ENCODE measurements around the gene MASP1.
A peak's percentile ranks its signal among the peaks of the same experiment; 100 is the strongest.

The MASP1 gene

GRCh38 chr3:187292631-187293515, 1.3 kb upstream of the MASP1 start:
- no peak for DNase-seq

- no peak for DNase-seq
Observed at GRCh38 chr3:187292181-187292580, 644 bp upstream of the MASP1 start.

DNA sequence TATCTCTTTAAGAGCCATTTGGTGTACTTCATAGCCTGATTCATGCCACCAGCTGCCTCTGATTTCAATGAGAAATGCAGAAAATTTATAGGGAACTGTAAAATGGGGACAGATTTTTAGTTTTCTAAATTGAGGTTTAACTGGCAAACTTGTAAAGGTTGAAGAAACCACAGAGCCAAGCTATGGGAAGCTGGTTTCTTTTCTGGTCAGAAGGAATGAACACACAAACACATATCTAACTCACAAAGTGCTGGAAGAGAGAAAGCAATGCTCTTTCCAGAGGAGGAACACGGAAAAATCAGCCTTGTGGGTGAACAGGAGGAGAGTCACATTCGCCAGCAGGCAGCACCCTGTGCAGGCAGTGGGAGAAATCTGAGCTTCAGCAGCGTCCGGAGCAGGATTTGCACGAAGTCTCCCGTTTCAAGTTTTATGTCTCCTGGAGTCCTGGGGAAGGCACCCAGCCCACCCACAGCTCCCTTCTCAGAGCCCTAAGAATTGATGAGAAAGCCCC, 481 bp downstream of the MASP1 start:
- no peak for DNase-seq

GRCh38 chr3:187290503-187290902, 1.0 kb downstream of the MASP1 start:
- no peak for DNase-seq

DNA sequence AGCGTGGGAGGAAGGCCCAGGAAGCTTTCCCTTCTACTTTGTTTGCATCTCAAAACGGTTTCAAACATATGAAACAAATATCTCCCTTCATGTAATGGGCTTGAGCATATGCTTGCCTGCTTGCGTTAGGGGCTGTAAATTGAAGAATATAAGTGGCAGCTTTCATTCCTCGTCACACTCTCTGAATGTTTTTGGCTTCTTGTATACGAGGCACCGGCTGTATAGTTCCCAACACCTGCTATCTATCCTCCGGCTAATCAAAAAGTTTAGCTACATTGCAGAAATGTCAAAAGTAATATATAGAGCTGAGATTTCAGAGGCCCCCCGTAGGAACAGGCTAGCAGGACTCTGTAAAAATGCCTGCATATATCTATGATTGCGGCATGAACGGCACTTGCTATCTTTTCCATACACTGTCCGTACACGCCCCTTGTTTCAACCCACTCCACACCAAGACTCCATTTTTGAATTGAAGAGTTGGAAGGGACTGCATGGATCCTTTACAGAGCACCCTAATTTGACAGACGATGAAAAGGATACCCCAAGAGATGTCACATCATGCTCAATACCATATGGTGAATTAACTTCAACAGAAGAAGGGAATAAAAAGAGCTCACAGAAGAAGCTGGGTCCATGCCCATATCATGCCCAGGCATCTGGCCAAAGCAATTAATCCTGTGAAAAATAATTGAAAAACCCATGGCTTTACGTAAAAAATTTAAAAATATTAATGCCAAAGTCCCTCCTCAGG, 2.5 kb downstream of the MASP1 start:
- DNase-seq, result no peak

DNA sequence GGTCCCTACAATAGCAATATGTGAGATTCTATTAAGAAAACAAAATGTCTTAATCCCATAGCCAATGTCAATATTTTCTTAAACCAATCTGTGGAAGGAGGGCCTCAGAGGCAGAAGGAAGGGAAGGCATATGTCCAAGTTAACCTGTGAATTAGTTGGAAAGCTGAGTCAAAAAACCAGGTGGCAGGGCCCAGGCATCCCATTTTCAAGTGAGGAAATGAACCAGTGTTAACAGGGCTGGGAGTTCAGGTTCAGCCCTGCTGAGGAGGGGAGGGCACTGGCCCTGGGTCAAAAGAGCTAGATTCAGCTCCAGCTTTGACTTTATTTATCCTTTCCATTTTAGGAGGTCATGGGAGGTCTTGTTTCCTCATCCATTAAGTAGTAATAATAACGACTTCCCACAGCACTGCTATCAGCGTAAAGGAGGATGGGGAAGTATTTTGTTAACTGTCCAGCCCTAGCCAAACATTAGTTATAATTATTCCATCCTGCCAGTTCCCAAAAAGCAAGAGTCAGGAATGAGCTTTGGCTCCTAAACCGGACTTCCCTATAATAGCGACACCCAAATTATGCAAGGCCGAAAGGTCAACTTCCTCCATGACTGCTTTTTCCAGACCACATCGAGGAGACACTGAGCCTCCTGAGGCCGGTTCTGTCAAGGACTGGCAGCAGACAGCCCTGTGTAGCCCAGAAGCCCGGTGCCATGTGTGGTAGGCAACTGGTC, 3.2 kb downstream of the MASP1 start:
- no peak for DNase-seq

GRCh38 chr3:187287256-187287655, 4.3 kb downstream of the MASP1 start:
- no peak for DNase-seq

GRCh38 chr3:187286467-187287059, 5.0 kb downstream of the MASP1 start:
- DNase-seq, result no peak

GRCh38 chr3:187281191-187281714, 10.3 kb downstream of the MASP1 start:
- no peak for DNase-seq

- DNase-seq, result no peak
Observed at GRCh38 chr3:187280644-187281043, 10.9 kb downstream of the MASP1 start.

- DNase-seq, result no peak
Observed at GRCh38 chr3:187277129-187277462, 14.4 kb downstream of the MASP1 start.

GRCh38 chr3:187276397-187277128, 15.0 kb downstream of the MASP1 start:
- no peak for DNase-seq

DNA sequence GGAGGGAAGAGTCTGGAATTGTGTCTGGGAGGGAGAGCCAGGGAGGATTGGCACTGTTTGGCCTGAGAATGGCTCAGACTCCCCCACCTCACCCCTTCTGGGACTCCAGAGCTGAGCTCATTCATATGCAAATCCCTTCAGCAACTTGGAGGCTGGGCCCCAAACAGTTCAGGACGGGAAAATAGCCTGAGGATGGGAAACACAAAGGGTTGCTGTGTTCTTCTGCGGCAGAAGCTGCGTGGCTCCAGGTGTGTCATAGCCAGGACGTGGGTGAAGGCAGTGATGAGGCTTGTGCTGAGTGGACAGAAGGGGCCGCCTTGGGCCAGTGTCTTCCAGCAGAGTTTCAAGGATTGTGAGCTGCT, 16.6 kb downstream of the MASP1 start:
- DNase-seq, result no peak

GRCh38 chr3:187274315-187274976, 17.1 kb downstream of the MASP1 start:
- DNase-seq, result no peak

DNA sequence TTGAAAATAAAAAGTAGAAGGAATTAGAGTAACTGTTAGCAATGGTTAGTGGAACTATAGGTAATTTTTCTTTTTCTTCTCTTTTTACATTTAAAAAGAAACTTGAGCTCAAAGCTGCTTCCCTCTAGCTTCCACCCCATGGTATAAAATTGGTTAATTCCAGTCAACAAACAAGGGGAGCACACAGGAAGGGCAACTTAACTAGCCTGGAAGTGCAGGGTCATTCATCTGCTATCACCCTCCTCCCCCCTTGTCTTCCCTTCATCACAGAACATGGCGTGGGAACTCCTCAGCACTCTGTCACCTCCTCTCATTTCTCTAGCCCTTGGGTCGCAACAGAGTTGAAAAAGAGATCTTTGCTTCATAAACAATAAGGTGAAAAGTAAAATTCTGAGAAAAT, 20.0 kb downstream of the MASP1 start:
- DNase-seq, result no peak

DNA sequence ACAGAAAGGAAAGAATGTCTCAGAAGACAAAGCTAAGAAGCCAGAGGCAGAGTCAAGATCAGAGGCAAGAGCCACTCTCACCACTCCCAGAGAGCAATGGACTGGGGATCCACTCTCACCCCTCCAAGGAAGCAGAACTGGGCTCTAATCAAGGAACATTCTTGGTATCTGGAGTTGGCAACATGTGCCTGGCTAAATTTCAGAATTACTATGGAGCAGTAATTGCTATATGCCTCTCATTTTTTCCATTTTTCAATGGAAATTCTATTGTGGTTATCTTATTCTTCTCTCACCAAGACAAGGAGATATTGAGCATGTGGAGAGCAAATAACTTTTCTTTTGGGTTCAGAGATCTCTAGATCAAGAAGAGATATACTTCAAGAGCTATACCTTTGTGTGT, 22.1 kb downstream of the MASP1 start:
- no peak for DNase-seq

DNA sequence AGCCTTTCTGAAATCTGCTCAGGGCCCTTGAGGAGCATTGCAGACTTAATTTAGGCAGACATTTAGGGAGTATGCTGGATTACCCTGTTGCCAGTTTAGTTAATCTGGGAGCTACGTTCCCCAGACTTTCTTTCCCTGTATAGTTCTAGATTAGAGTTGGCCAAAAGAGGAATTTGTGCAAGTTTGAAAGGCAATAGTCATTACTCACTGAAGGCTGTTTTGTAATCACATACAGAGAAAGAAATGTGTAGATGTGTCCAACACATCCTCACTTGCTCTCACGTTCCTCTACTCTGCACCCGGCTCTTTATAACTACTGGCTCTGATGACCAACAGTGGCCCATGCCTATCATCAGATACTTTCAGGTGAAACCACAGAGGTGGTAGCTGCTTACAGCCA, 24.2 kb downstream of the MASP1 start:
- no peak for DNase-seq

DNA sequence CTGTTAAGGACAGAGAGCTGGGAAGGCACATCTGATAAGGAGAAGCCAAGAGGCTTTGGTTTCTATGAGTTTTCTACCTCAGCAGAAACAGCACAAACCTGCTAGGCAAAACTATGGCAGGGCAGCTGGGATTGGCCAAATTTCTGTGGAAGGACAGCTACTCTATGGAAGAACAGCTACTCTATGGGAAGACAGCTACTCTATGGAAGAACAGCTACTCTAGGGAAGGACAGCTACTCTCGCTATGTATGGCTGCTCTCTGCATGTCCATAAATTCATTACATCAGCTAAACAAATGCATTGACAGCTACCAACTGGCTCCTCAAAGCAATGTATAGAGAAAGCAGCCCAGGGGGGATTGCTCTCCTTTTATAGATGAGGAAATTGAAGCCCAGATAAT, 24.8 kb downstream of the MASP1 start:
- no peak for DNase-seq

DNA sequence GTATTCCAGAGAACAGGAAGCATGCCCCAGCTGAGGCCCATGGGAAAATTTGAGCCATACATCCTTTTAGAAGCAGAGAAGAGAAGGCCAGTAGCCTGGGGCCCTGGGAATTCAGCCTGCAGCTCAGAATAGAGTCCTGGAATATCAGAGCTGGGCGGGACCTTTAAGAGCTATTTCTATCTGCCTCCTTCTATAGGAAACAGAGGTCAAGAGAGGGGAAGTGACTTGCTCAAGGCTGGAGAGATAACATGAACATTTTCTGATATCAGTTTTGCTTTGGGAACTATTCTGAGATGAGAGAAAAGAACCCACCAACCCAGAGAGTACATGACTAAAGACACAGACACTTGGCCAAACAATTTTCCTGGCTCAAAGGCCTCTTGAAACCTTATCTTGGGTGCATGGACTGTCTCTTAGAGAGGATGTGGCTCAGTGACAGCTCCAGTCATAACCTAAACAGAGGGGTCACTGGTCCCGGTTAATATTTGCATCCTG, 26.0 kb downstream of the MASP1 start:
- DNase-seq, result no peak

DNA sequence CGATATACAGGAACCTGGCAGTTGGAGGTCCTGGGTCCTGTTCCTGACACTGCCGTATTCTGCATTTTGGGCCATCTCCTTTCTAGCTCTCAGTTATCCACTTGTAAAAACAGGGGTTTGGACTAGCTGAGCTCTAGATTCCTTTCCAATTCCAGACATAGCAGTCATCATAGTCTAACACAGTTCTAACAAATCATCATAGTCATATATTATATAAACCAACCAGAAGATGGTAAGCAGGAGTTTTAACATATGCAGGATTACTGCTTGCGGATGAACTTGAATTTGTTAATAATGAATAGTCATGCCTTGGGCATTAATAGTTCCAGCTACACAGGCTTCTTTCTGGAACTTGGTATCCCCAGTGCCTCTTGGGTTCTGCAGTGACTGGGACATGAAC, 26.6 kb downstream of the MASP1 start:
- no peak for DNase-seq

DNA sequence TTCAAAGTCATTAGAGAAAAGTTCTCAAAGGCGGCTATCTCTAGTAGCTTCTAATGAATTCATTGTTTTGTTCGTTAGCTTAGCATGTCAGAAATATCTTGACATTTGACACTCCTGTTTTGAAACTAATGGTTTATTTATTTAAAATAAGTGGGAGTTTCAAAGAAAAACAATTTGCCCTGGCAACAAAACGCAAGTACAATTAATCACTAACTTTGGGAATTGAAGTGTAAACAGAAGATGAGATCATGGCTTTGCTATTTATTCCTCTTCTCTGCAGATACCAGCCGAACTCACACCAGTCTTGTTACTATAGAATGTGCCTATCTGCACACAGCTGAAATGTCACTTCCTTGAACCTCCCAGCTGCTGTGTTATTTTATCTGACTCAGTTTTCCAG, 27.5 kb downstream of the MASP1 start:
- peak; percentile 43 for DNase-seq
